Upper lobe of right lung (tissue), 1 donor: Measurements from ENCODE around the gene COL21A1. TPM values are rescaled to one million over a fixed set of nuclear protein-coding genes. Genes with fewer than 3 reads are reported as not detected.
"Not testable (repeated sequence)": the region's sequence is repeated elsewhere in the genome, so short reads cannot be mapped to it uniquely, and the experiment has no call there.

Experiments used
- ATAC-seq: fragments of 200-7000 bp; cut with Tn5 transposase; one replicate; pipeline ENCODE4 v1.9.1; 2020; ENCODE audit warnings: mild to moderate bottlenecking, moderate library complexity
- DNase-seq: peaks from one replicate; pipeline ENCODE4 v3.0.0-alpha.2; 2020
- H3K27ac ChIP-seq: fragments of 200-600 bp; one replicate; pipeline ENCODE4 v1.8.0; 2022
- H3K27me3 ChIP-seq: fragments of 200-600 bp; one replicate; pipeline ENCODE4 v1.8.0; 2022; ENCODE audit warnings: mild to moderate bottlenecking
- H3K36me3 ChIP-seq: fragments of 200-600 bp; one replicate; pipeline ENCODE4 v1.8.0; 2022
- H3K4me1 ChIP-seq: fragments of 200-600 bp; one replicate; pipeline ENCODE4 v1.8.0; 2022
- H3K4me3 ChIP-seq: fragments of 200-600 bp; one replicate; pipeline ENCODE4 v1.8.0; 2022; ENCODE audit warnings: mild to moderate bottlenecking
- H3K9me3 ChIP-seq: fragments of 200-600 bp; one replicate; pipeline ENCODE4 v1.8.0; 2022
- intact Hi-C: fragments of 100-400 bp; cut with DNase I; formaldehyde crosslinking; loops from one replicate; pipeline ENCODE4 v1.11.0; 2022
- total RNA-seq: library from RNA; stranded (reverse); fragmentation: NEBNext Ultra II Directional; extraction: Animal tissue kit (Norgen Biotek cat#: 25700); gene quantifications from one replicate; pipeline ENCODE4 v1.2.1, GENCODE V29; 2021
- TF ChIP-seq, protein P1 (sequence below): fragments of 200-600 bp; IDR thresholded peaks from one replicate; pipeline ENCODE4 v1.8.0; 2022; ENCODE audit warnings: antibody characterized with exemption
- donor health status: DM: no; HTN: yes; CAD: no; lungs with severe emphysema.

Gene COL21A1
- total RNA-seq, 1 donor from 2014 or later: 15.6 TPM

GRCh38 chr6:56270812-56271441, 23.5 kb upstream of the COL21A1 start:
- Histone ChIP-seq H3K27ac (no peak overlapping the region), H3K4me1 (no peaks in the 10 kb centered on the region), H3K9me3 (no peaks in the 10 kb centered on the region), H3K27me3 (no peaks in the 10 kb centered on the region), H3K4me3 (no peak overlapping the region), H3K36me3 (no peaks in the 10 kb centered on the region)
- TF ChIP-seq, protein P1, sequence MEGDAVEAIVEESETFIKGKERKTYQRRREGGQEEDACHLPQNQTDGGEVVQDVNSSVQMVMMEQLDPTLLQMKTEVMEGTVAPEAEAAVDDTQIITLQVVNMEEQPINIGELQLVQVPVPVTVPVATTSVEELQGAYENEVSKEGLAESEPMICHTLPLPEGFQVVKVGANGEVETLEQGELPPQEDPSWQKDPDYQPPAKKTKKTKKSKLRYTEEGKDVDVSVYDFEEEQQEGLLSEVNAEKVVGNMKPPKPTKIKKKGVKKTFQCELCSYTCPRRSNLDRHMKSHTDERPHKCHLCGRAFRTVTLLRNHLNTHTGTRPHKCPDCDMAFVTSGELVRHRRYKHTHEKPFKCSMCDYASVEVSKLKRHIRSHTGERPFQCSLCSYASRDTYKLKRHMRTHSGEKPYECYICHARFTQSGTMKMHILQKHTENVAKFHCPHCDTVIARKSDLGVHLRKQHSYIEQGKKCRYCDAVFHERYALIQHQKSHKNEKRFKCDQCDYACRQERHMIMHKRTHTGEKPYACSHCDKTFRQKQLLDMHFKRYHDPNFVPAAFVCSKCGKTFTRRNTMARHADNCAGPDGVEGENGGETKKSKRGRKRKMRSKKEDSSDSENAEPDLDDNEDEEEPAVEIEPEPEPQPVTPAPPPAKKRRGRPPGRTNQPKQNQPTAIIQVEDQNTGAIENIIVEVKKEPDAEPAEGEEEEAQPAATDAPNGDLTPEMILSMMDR: no peak
- ATAC-seq: no peak
- intact Hi-C loops: no loop called here
- DNase-seq: no peak

- Histone ChIP-seq H3K27ac (no peak overlapping the region), H3K4me3 (no peak overlapping the region), H3K9me3 (no peaks in the 10 kb centered on the region), H3K27me3 (no peaks in the 10 kb centered on the region), H3K36me3 (no peaks in the 10 kb centered on the region), H3K4me1 (no peaks in the 10 kb centered on the region)
- intact Hi-C loops: no loop called here
- DNase-seq: no peak
- ATAC-seq: no peak
- TF ChIP-seq, protein P1: no peak
Measured at GRCh38 chr6:56268266-56268665, 20.9 kb upstream of the COL21A1 start.

DNA sequence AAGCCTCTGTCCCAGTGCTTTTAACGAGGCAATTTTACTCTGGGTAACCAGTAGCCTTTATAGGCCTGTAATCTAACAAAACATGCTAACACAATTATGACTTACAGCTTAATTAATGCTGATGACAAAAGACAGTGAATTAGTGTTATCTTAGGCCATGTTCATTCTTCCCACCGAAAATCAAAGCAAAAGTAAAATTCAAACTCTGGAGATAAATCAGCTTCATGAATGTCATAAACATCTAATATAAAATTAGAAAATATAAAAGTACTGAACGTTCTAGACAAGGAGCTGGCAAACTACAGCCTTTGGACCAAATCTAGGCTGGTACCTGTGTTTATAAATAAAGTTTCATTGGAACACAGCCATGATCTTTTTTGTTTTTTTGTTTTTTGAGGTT, 18.6 kb upstream of the COL21A1 start:
- no peak for ATAC-seq
- TF ChIP-seq, protein P1: no peak
- Histone ChIP-seq H3K4me3 (no peak overlapping the region), H3K36me3 (no peaks in the 10 kb centered on the region), H3K9me3 (no peaks in the 10 kb centered on the region), H3K4me1 (no peaks in the 10 kb centered on the region), H3K27ac (no peak overlapping the region), H3K27me3 (no peaks in the 10 kb centered on the region)
- DNase-seq: no peak
- intact Hi-C loops: no loop called here

DNA sequence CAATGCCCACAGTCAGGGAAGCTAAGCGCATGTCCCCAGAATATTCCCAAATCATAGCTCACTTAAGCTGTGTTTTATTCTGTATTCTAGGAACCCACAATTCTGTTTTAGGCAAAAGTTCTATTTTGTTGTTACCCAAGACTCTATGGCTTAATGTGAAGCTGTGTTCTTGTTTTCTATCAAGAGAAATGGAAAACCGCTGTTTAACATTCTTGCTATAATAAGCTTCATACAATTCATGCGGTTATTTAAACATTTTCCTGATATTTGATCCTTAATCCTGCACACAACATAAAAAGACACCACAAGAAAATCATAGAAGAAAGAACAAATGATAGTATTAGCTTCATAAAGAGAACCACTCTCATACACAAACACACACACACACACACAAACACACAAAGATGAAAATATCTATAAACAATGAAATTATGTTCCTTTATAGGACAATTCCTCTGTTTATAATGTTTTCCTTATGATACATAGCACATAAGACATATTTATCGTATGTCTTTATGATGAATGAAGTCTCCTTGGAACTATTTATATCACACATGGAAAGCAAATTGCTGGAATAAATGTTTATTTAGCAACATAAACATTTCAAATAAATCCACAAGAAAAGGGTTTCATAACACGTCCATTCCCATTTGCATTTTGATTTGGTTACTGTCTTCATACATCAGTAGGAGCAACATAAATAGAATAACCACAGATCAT, 16.4 kb upstream of the COL21A1 start:
- Histone ChIP-seq H3K27ac (no peak overlapping the region), H3K27me3 (no peaks in the 10 kb centered on the region), H3K9me3 (no peaks in the 10 kb centered on the region), H3K36me3 (no peaks in the 10 kb centered on the region), H3K4me3 (no peak overlapping the region), H3K4me1 (no peaks in the 10 kb centered on the region)
- TF ChIP-seq, protein P1: no peak
- ATAC-seq (no peak), DNase-seq (no peak)
- intact Hi-C loops: no loop called here

- H3K27ac ChIP-seq, H3K4me3 ChIP-seq, DNase-seq, H3K36me3 ChIP-seq, H3K27me3 ChIP-seq, ATAC-seq, H3K4me1 ChIP-seq, intact Hi-C loops, H3K9me3 ChIP-seq: not testable (repeated sequence)
Measured at GRCh38 chr6:56260593-56260992, 13.2 kb upstream of the COL21A1 start.

DNA sequence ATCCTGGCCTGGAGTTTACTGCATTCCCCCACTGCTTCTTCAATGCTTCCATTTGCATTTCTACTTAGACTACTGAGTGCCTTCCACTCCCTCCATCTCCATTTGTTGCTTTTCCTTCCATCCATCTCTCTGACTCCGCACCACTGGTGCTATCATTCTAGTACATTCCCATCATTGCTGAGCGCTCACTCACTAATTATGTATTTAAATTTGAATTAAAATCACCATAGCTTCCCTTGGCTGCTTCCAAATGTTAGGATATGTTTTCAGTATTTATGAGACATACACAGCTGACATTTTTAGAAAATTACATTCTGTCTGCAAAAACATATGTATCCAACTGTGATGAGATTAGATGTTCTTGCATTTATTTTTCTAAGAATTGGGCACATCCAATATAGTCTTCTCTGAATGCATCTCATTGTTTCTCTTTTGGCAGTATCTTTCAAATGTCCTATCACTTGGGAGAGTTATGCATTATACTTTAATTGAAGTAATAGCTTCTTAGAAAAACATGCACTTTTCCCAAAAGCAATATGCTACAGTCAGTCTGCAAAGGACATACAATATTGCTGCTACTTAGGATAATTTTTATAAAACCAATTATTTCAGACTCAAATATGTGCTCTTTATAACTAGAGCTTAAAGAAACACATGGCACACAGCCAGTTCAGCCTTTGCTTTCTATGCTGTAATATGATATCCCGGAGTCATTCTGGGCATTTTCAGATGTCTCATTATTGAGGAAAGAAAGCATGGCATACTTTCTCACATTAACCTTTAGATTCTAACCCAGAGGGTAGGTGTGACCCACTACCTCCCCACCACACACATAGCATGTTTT, 12.1 kb upstream of the COL21A1 start:
- H3K27ac ChIP-seq: no peak overlapping the region
- intact Hi-C loops: no loop called here
- no peak for ATAC-seq

More for the DNA sequence above, 12.1 kb upstream of the COL21A1 start:
- DNase-seq: no peak
- no peaks in the 10 kb centered on the region for H3K9me3 ChIP-seq
- H3K27me3 ChIP-seq: no peaks in the 10 kb centered on the region
- TF ChIP-seq, protein P1: no peak
- no peak overlapping the region for H3K4me3 ChIP-seq
- no peaks in the 10 kb centered on the region for H3K36me3 ChIP-seq
- H3K4me1 ChIP-seq: no peaks in the 10 kb centered on the region
